Endothelial cell of umbilical vein (primary cell): ENCODE data around the gene XRN1. TPM values are rescaled to one million over a fixed set of nuclear protein-coding genes. Genes with fewer than 3 reads are reported as not detected.
A peak's percentile ranks its signal among the peaks of the same experiment; 100 is the strongest.

Source experiments
- BruUV-seq: library from RNA; stranded (reverse); fragments of 400-500 nt; replicated peaks from 2 replicates; lab custom pipeline; 2021; lab: Mats Ljungman, UMichigan
- CTCF ChIA-PET: fragments of 300-600, 350-600 bp; sonication (Branson Sonifier 250); formaldehyde crosslinking; loops from one replicate; lab custom pipeline; 2021; ENCODE audit warnings: antibody characterized with exemption, inconsistent platforms; lab: Charles Lee
- POLR2A ChIA-PET: fragments of 300-600, 350-600 bp; sonication (Branson Sonifier 250); formaldehyde crosslinking; loops from one replicate; lab custom pipeline; 2021; ENCODE audit warnings: antibody characterized with exemption, inconsistent platforms; lab: Charles Lee
- DNase-seq: peaks from one replicate; pipeline ENCODE4 v3.0.0-alpha.2; 2011; ENCODE audit warnings: low read depth, low spot score
- FAIRE-seq: peaks from 2 replicates; lab custom pipeline; 2011; peaks lifted over from hg19 to GRCh38; lab: Jason Lieb, UNC
- H2AFZ ChIP-seq: 2 replicates; pipeline ENCODE4 v1.6.0; 2012; ENCODE audit warnings: low read depth, low read length, control low read depth, inconsistent platforms
- H3K27ac ChIP-seq: 2 replicates; pipeline ENCODE4 v1.5.1; 2011; ENCODE audit warnings: low read depth, mild to moderate bottlenecking, control low read depth, low read length, moderate library complexity; ENCODE audit not compliant: insufficient read depth
- H3K27me3 ChIP-seq, 2 experiments: 2 replicates each; pipeline versions ENCODE4 v1.6.0 to v1.6.1; 2011; ENCODE audit warnings: low read length in 2 of 2, mixed read lengths in 1 of 2; ENCODE audit not compliant: control insufficient read depth in 2 of 2, insufficient read depth in 2 of 2
- H3K36me3 ChIP-seq, 2 experiments: 2 replicates in 1 of 2; 3 replicates in 1 of 2; pipeline ENCODE4 v1.5.1; 2011; ENCODE audit warnings: low read length in 2 of 2, mild to moderate bottlenecking in 1 of 2, moderate library complexity in 1 of 2; ENCODE audit not compliant: control insufficient read depth in 2 of 2, insufficient read depth in 2 of 2; ENCODE audit errors: extremely low read depth in 1 of 2
- H3K4me1 ChIP-seq: 3 replicates; pipeline ENCODE4 v1.5.1; 2011; ENCODE audit warnings: mild to moderate bottlenecking, low read length; ENCODE audit not compliant: control insufficient read depth, insufficient read depth; ENCODE audit errors: extremely low read depth
- H3K4me2 ChIP-seq: 2 replicates; pipeline ENCODE4 v1.6.1; 2011; ENCODE audit warnings: low read length, control low read depth, mixed read lengths; ENCODE audit not compliant: insufficient read depth
- H3K4me3 ChIP-seq, 3 experiments: fragments of 200-600 bp in 1 of 3; sonication (generic), shearing (Covaris generic) in 1 of 3; replicated peaks in 1 of 3; 2 replicates each; pipeline ENCODE4 v1.5.1; 2011 to 2016; ENCODE audit warnings: control low read depth in 3 of 3, low read length in 3 of 3, mild to moderate bottlenecking in 2 of 3, inconsistent platforms in 1 of 3, low read depth in 1 of 3, moderate library complexity in 1 of 3; ENCODE audit not compliant: insufficient read depth in 1 of 3
- H3K79me2 ChIP-seq: 2 replicates; pipeline ENCODE4 v1.6.0; 2012; ENCODE audit warnings: low read length, inconsistent platforms; ENCODE audit not compliant: control insufficient read depth, insufficient read depth
- H3K9ac ChIP-seq: replicated peaks from 2 replicates; pipeline ENCODE3; 2011; ENCODE audit warnings: low read length, control low read depth; ENCODE audit not compliant: insufficient read depth; ENCODE audit errors: extremely low read depth
- H3K9me1 ChIP-seq: replicated peaks from 3 replicates; pipeline ENCODE4 v1.6.0; 2011; ENCODE audit warnings: mild to moderate bottlenecking, low read length; ENCODE audit not compliant: control insufficient read depth, insufficient read depth; ENCODE audit errors: extremely low read depth
- H3K9me3 ChIP-seq: replicated peaks from 2 replicates; pipeline ENCODE4 v1.5.1; 2012; ENCODE audit warnings: low read length, inconsistent platforms; ENCODE audit not compliant: control insufficient read depth, insufficient read depth
- H4K20me1 ChIP-seq: replicated peaks from 2 replicates; pipeline ENCODE3; 2011; ENCODE audit warnings: mild to moderate bottlenecking, low read length; ENCODE audit not compliant: control insufficient read depth, insufficient read depth; ENCODE audit errors: extremely low read depth
- EZH2 ChIP-seq: IDR thresholded peaks from 2 replicates; pipeline ENCODE4 v1.6.1; 2012; ENCODE audit warnings: borderline replicate concordance, low read depth, mild to moderate bottlenecking, moderate library complexity, low read length, inconsistent platforms; ENCODE audit not compliant: severe bottlenecking
- FOS ChIP-seq: IDR thresholded peaks from 2 replicates; pipeline ENCODE4 v1.6.1; 2011; ENCODE audit warnings: mild to moderate bottlenecking, low read length, moderate library complexity, borderline replicate concordance; ENCODE audit not compliant: insufficient read depth
- GATA2 ChIP-seq: IDR thresholded peaks from 2 replicates; pipeline ENCODE4 v1.7.0; 2011; ENCODE audit warnings: low read depth, mild to moderate bottlenecking, moderate library complexity, mixed read lengths, low read length; ENCODE audit not compliant: insufficient read length, insufficient read depth
- JUN ChIP-seq: IDR thresholded peaks from 2 replicates; pipeline ENCODE4 v1.6.1; 2011; ENCODE audit warnings: borderline replicate concordance, low read depth; ENCODE audit not compliant: insufficient read length, insufficient read depth
- MYC ChIP-seq: IDR thresholded peaks from one replicate; pipeline ENCODE4 v1.6.1; 2011; ENCODE audit warnings: mild to moderate bottlenecking, low read depth, low read length
- POLR2A ChIP-seq: IDR thresholded peaks from 2 replicates; pipeline ENCODE4 v1.6.1; 2012; ENCODE audit warnings: low read depth, mild to moderate bottlenecking, control low read depth, low read length
- POLR2AphosphoS5 ChIP-seq: IDR thresholded peaks from 2 replicates; pipeline ENCODE4 v1.6.1; 2012; ENCODE audit warnings: low read depth, mild to moderate bottlenecking, control low read depth, low read length, moderate library complexity; ENCODE audit not compliant: insufficient read depth
- dilution Hi-C: fragments of 300-500 bp; cut with MboI; formaldehyde crosslinking; loops from one replicate; pipeline ENCODE4 v1.15.0; 2019; ENCODE audit warnings: low sequenced_read_pairs; ENCODE audit not compliant: extremely low pct_ligation_motif_present
- intact Hi-C: fragments of 100-400 bp; cut with micrococcal nuclease; formaldehyde crosslinking; loops from one replicate; pipeline ENCODE4 v1.10.0; 2022
- polyA plus RNA-seq, 4 experiments: library from polyadenylated mRNA; depleted of rRNA in 3 of 4; stranded (reverse) in 3 of 4; unstranded in 1 of 4; fragments of >200 nt; gene quantifications; 2 replicates each; pipeline versions ENCODE4 v1.2.1 to v1.2.3, GENCODE V29; 2011 to 2012; ENCODE audit warnings: missing spikeins in 1 of 4
- total RNA-seq: library from RNA; stranded (reverse); gene quantifications from 2 replicates; pipeline ENCODE4 v1.2.3, GENCODE V29; 2021
- TF ChIP-seq, protein P1 (sequence below), 2 donors: IDR thresholded peaks; 1 replicate in 1 of 2; 2 replicates in 1 of 2; pipeline ENCODE4 v1.5.1; 2011; ENCODE audit warnings: low read length in 2 of 2, mild to moderate bottlenecking in 2 of 2, moderate library complexity in 2 of 2, control low read depth in 1 of 2, inconsistent platforms in 1 of 2, low read depth in 1 of 2; ENCODE audit not compliant: insufficient read depth in 1 of 2; ENCODE audit errors: extremely low read depth in 1 of 2
- TF ChIP-seq, protein P2 (sequence below): IDR thresholded peaks from 2 replicates; pipeline ENCODE4 v1.6.1; 2011; ENCODE audit not compliant: insufficient read depth, insufficient read length

XRN1 gene
- total and polyA plus RNA-seq, 2 donors (not counting 3 experiments of a cell fraction or from before 2014, with no cell fraction given) = 4.4 to 40.0 TPM

DNA sequence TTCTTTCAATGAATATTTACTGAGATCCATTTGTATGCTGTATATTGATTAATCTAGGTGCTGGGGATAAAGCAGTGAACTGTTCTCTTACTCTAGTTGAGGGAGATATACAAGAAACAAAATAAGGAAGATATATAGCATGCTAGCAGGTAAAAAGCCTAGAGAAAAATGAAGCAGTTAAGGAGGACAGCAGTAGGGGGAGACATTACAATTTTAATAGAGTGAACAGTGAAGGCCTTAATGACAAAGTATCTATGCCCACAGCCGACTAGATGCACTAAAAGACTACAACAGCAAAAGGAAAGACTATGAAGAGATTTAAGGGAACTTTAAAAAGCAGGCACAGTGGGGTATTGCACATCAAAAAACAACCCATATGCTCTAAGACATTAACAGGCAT lies 81.4 kb downstream of the XRN1 start:
- H3K79me2 ChIP-seq = no peaks in the 10 kb centered on the region
- no peaks in the 10 kb centered on the region for H3K9me1 ChIP-seq
- FAIRE-seq (no peak), DNase-seq (peak; percentile 12)
- no peak overlapping the region for H3K27ac ChIP-seq
- H3K9me3 ChIP-seq = no peaks in the 10 kb centered on the region
- dilution Hi-C loops (no loop called here), intact Hi-C loops (no loop called here)
- POLR2A ChIA-PET = no interaction called here
- TF ChIP-seq POLR2A (no peak), JUN (no peak)
- TF ChIP-seq, protein P1, sequence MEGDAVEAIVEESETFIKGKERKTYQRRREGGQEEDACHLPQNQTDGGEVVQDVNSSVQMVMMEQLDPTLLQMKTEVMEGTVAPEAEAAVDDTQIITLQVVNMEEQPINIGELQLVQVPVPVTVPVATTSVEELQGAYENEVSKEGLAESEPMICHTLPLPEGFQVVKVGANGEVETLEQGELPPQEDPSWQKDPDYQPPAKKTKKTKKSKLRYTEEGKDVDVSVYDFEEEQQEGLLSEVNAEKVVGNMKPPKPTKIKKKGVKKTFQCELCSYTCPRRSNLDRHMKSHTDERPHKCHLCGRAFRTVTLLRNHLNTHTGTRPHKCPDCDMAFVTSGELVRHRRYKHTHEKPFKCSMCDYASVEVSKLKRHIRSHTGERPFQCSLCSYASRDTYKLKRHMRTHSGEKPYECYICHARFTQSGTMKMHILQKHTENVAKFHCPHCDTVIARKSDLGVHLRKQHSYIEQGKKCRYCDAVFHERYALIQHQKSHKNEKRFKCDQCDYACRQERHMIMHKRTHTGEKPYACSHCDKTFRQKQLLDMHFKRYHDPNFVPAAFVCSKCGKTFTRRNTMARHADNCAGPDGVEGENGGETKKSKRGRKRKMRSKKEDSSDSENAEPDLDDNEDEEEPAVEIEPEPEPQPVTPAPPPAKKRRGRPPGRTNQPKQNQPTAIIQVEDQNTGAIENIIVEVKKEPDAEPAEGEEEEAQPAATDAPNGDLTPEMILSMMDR (IDR thresholded peaks at IDR 0.05; ENCODE audit: extremely low read depth in 1 of 2, insufficient read depth in 1 of 2, low read depth in 1 of 2, low read length in 2 of 2) = peak in 1 of 2 donors; percentile 1
- no peaks in the 10 kb centered on the region for H3K27me3 ChIP-seq
- peaks cover 0 to 2% of the 10 kb centered on the region in 2 experiments for H3K36me3 ChIP-seq
- BruUV-seq = no TSS peak
- CTCF ChIA-PET = interaction anchor here (1.0 kb wide), 1 partner anchor 87 kb away, joined by 4 read pairs; no protein-coding TSS in a partner anchor
- H2AFZ ChIP-seq = no peak overlapping the region
- no peak overlapping the region for H3K4me2 ChIP-seq
- no peaks in the 10 kb centered on the region for H3K4me1 ChIP-seq
- no peak overlapping the region for H3K4me3 ChIP-seq
- no peaks in the 10 kb centered on the region for H4K20me1 ChIP-seq
- H3K9ac ChIP-seq = no peak overlapping the region

DNA sequence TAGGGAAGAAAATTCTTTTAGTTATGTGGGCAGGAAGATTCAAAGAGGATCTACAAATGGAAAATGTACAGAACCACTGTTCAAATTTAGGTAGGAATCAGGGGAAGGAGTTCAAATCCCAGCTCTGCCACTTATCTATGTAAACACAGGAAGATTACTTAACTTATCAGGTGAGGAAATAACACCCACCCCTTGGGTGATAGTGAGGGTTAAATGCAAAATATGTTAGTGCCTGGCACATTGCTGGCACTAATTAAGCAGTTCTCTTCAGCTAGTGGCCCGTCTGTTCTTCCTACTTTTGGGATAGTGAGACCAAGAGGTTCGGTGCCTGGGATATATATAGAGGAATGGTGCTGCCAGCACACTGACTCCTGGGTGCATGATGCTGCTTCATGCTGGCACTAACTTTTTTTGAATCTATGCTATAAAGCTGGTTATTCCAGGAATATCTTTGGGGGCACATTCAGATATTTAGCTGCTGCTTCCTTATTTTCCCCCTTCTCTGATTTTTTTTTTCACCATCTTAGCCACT lies 83.8 kb downstream of the XRN1 start:
- Histone ChIP-seq H3K4me2 (no peak overlapping the region), H3K9ac (no peak overlapping the region), H3K9me3 (no peaks in the 10 kb centered on the region), H3K36me3 (no peaks in the 10 kb centered on the region), H3K4me3 (no peak overlapping the region), H4K20me1 (no peaks in the 10 kb centered on the region), H3K4me1 (peaks cover 2% of the 10 kb centered on the region), H2AFZ (no peak overlapping the region), H3K79me2 (no peaks in the 10 kb centered on the region), H3K27me3 (no peaks in the 10 kb centered on the region), H3K9me1 (no peaks in the 10 kb centered on the region), H3K27ac (no peak overlapping the region)
- dilution Hi-C loops (no loop called here), intact Hi-C loops (no loop called here)
- ChIA-PET POLR2A (no interaction called here), CTCF (interaction anchor here (0.9 to 1.7 kb wide), 3 partner anchors 10 to 238 kb away, joined by 3 to 6 read pairs (median 4); no protein-coding TSS in a partner anchor)
- TF ChIP-seq, protein P2, sequence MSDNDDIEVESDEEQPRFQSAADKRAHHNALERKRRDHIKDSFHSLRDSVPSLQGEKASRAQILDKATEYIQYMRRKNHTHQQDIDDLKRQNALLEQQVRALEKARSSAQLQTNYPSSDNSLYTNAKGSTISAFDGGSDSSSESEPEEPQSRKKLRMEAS = no peak
- TF ChIP-seq POLR2A = no peak
- TF ChIP-seq, protein P1 (IDR thresholded peaks at IDR 0.05; ENCODE audit: extremely low read depth in 1 of 2, insufficient read depth in 1 of 2, low read depth in 1 of 2, low read length in 2 of 2) = no peak
- TF ChIP-seq POLR2AphosphoS5 = no peak
- TF ChIP-seq MYC = no peak
- no peak for TF ChIP-seq GATA2
- no peak for TF ChIP-seq JUN
- no peak for TF ChIP-seq FOS
- no peak for TF ChIP-seq EZH2
- BruUV-seq = no TSS peak
- FAIRE-seq (no peak), DNase-seq (no peak)
